WERI-Rb-1 (cell line): ENCODE data around the gene TTYH2.
A peak's percentile ranks its signal among the peaks of the same experiment; 100 is the strongest.

Experiments
- DNase-seq: peaks from one replicate; pipeline ENCODE4 v3.0.0-alpha.2; 2020
- H3K27ac ChIP-seq: fragments of 250-450 bp; sonication (Bioruptor Pico); 2 replicates; pipeline ENCODE4 v1.5.1; 2020; ENCODE audit warnings: mild to moderate bottlenecking, moderate library complexity
- H3K27me3 ChIP-seq: fragments of 250-450 bp; sonication (Bioruptor Pico); 2 replicates; pipeline ENCODE4 v1.5.1; 2021; ENCODE audit warnings: mild to moderate bottlenecking, low read depth, moderate library complexity; ENCODE audit not compliant: insufficient read depth, severe bottlenecking
- H3K36me3 ChIP-seq: fragments of 250-450 bp; sonication (Bioruptor Pico); 2 replicates; pipeline ENCODE4 v1.5.1; 2020; ENCODE audit warnings: mild to moderate bottlenecking, moderate library complexity
- H3K4me3 ChIP-seq: 2 replicates; pipeline ENCODE4 v1.5.1; 2011; ENCODE audit warnings: low read depth, mild to moderate bottlenecking, control low read depth, low read length
- H3K9me3 ChIP-seq: fragments of 250-450 bp; sonication (Bioruptor Pico); 2 replicates; pipeline ENCODE4 v1.5.1; 2021; ENCODE audit warnings: mild to moderate bottlenecking, moderate library complexity; ENCODE audit not compliant: severe bottlenecking
- CTCF ChIP-seq: IDR thresholded peaks from 2 replicates; pipeline ENCODE4 v1.5.1; 2011; ENCODE audit warnings: low read depth, mild to moderate bottlenecking, control low read depth, inconsistent platforms, low read length

Gene TTYH2

DNA sequence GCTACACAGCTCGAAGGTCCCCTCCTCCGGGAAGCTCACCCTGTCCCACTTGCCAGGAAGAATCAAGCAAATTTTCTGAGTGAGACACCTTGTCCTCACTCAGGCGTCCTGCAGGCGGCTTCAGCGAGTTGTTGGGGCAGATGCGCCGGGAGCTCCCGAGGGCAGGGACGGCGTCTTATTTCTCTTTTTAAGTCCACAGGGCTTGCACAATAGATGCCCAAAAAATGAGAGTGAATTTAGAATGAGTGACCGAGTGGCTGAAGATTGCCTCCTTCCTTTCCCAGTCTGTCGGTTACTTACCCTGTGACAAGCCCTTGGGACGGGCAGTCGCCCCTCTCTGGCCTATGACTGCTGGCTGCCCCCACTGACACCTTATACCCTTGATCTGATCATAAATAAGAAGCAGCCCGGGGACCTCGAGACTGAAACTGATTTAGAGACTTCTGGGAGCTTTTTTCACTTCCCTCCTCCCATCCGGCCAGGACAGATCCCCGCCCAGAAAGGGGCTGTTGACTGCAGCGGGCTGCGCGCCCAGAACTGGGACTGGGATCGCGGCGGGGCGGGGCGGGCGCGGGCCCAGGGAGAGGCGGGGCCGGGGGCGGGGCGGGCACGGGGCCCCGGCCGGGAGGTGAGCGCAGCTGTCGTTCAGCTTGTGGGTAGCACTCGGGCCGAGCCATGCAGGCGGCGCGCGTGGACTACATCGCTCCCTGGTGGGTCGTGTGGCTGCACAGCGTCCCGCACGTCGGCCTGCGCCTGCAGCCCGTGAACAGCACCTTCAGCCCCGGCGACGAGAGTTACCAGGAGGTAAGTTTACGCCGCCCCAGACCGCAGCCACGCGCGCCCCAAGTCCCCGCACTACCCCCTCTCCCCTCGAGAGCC lies at the start of gene TTYH2:
TTYH2 (plus strand) TSS at position 659 of the 879 bp plus-strand sequence; CDS start at position 676, 17 bp downstream.
- H3K36me3 ChIP-seq = peaks cover 58% of the 10 kb centered on the region
- no peaks in the 10 kb centered on the region for H3K9me3 ChIP-seq
- peak; percentile 91 for DNase-seq
- peak within 1 kb of the TSS; percentile 73 for H3K27ac ChIP-seq
- H3K4me3 ChIP-seq = peak within 1 kb of the TSS; percentile 64
- no peaks in the 10 kb centered on the region for H3K27me3 ChIP-seq
- no peak for TF ChIP-seq CTCF

DNA sequence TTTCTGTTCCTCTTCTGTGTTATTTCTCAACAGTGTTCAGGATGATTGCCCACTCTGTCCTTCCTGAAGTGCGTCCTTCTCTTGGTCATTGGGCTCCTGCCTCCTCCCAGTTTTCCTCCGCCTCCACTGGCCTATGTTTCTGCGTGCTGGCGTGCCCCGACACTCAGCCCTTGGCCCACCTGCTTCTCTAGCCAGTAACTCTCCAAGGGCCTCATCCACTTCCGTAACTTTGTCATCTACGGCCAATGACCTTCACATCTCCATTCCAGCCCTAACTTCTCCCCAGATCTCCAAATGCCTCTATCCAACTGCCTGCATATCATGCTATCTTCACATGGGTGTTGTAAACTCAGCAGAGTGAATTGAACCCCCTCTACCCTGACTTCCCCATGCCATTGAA lies 49.5 kb upstream of the TTYH2 start:
- peak; percentile 5 for DNase-seq
- Histone ChIP-seq H3K36me3 (no peaks in the 10 kb centered on the region), H3K27me3 (no peaks in the 10 kb centered on the region), H3K27ac (peak overlapping the region; percentile 82), H3K9me3 (peaks cover 15% of the 10 kb centered on the region), H3K4me3 (no peak overlapping the region)
- no peak for TF ChIP-seq CTCF

- Histone ChIP-seq H3K9me3 (peaks cover 8% of the 10 kb centered on the region), H3K27me3 (no peaks in the 10 kb centered on the region), H3K4me3 (no peak overlapping the region), H3K36me3 (no peaks in the 10 kb centered on the region), H3K27ac (peak overlapping the region; percentile 82)
- peak; percentile 76 for DNase-seq
- TF ChIP-seq CTCF = no peak
Measured at GRCh38 chr17:74164446-74165045, 48.8 kb upstream of the TTYH2 start.

DNA sequence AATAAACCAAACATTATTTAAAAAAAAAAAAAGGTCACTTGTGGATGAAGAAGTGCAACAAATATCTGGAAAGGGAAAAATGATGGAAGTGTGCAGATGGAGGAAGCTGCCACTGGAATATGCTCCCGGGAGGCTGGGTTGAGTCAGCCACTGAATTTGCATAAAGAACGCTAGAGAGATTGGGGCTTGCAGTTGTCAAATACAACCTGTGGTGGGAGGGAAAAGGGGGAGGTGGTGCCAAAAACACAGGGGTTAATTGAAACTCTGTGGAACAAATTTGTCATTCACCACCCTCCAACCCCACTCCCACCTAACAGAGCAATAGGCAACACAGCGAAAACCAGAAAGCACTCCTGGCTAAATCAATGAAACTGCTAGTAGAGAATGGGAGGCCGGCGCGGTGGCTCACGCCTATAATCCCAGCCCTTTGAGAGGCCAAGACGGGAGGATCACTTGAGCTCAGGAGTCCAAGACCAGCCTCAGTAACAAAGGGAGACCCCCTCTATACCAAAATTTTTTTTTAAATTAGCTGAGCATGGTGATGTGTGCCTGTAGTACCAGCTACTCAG lies 47.5 kb upstream of the TTYH2 start:
- Histone ChIP-seq H3K4me3 (no peak overlapping the region), H3K27ac (no peak overlapping the region; the same call in 1 of the 2 replicates), H3K36me3 (no peaks in the 10 kb centered on the region), H3K9me3 (peaks cover 7% of the 10 kb centered on the region), H3K27me3 (no peaks in the 10 kb centered on the region)
- DNase-seq = peak; percentile 4
- TF ChIP-seq CTCF = no peak

GRCh38 chr17:74170924-74171323 lies 42.4 kb upstream of the TTYH2 start:
- peaks cover 7% of the 10 kb centered on the region for H3K9me3 ChIP-seq
- H3K27me3 ChIP-seq = no peaks in the 10 kb centered on the region
- DNase-seq = no peak
- TF ChIP-seq CTCF = no peak
- no peaks in the 10 kb centered on the region for H3K36me3 ChIP-seq
- H3K4me3 ChIP-seq = no peak overlapping the region
- H3K27ac ChIP-seq = no peak overlapping the region
